Transverse colon (tissue), 4 donors: ENCODE data around the gene NR1H2. TPM values are rescaled to one million over a fixed set of nuclear protein-coding genes. Genes with fewer than 3 reads are reported as not detected.
A peak's percentile ranks its signal among the peaks of the same experiment; 100 is the strongest.

Source experiments
- DNase-seq: peaks from one replicate; pipeline ENCODE4 v3.0.0-alpha.2; 2019
- H3K27ac ChIP-seq, 4 donors: fragments of 200-600 bp; sonication (generic); 2 replicates each; pipeline ENCODE4 v1.5.1; 2016 to 2018; ENCODE audit warnings: inconsistent platforms in 4 of 4
- H3K27me3 ChIP-seq: fragments of 200-600 bp; sonication (generic); 2 replicates; pipeline ENCODE4 v1.5.1; 2017; ENCODE audit warnings: inconsistent platforms
- H3K36me3 ChIP-seq, 4 donors: fragments of 200-600 bp; sonication (generic); 2 replicates each; pipeline ENCODE4 v1.5.1; 2017 to 2019; ENCODE audit warnings: inconsistent platforms in 4 of 4
- H3K4me1 ChIP-seq, 4 donors: fragments of 200-600 bp; sonication (generic); 2 replicates each; pipeline ENCODE4 v1.5.1; 2017 to 2020; ENCODE audit warnings: inconsistent platforms in 4 of 4
- H3K4me3 ChIP-seq, 4 donors: fragments of 200-600 bp; sonication (generic); 1 replicate in 1 of 4; 2 replicates in 3 of 4; pipeline versions ENCODE4 v1.5.1 to v1.6.1; 2017 to 2019; ENCODE audit warnings: inconsistent platforms in 4 of 4
- H3K9me3 ChIP-seq, 2 donors: fragments of 200-600 bp; sonication (generic); 2 replicates each; pipeline ENCODE4 v1.5.1; 2017 to 2019; ENCODE audit warnings: inconsistent platforms in 2 of 2
- CTCF ChIP-seq, 5 experiments: fragments of 200-600 bp in 3 of 5; fragments of 450-650 bp in 2 of 5; sonication (generic) in 3 of 5; IDR thresholded peaks; 1 replicate in 2 of 5; 2 replicates in 3 of 5; pipeline ENCODE4 v1.5.1; 2016 to 2017; ENCODE audit warnings: antibody characterized with exemption in 5 of 5, inconsistent platforms in 3 of 5, mild to moderate bottlenecking in 2 of 5, moderate library complexity in 1 of 5
- EP300 ChIP-seq: sonication (generic); formaldehyde crosslinking; IDR thresholded peaks from one replicate; pipeline ENCODE4 v1.6.1; 2017; ENCODE audit warnings: antibody characterized with exemption, low read depth
- POLR2A ChIP-seq: fragments of 450-650 bp; IDR thresholded peaks from one replicate; pipeline ENCODE4 v1.6.1; 2016; ENCODE audit warnings: antibody characterized with exemption, mild to moderate bottlenecking, moderate library complexity
- POLR2AphosphoS5 ChIP-seq, 3 donors: sonication (generic); formaldehyde crosslinking; IDR thresholded peaks; one replicate each; pipeline ENCODE4 v1.6.1; 2016; ENCODE audit warnings: antibody characterized with exemption in 3 of 3
- WGBS, 2 donors: methylation state at CpG; one replicate each; pipeline ENCODE4 v1.1.5; 2018; ENCODE audit warnings: low coverage in 1 of 2; 5-methylcytosine and 5-hydroxymethylcytosine counted together
- in situ Hi-C, 4 donors: fragments of 200-750 bp; cut with MboI; loops; one replicate each; pipeline versions ENCODE4 v1.15.0 to v1.15.1; 2017; ENCODE audit warnings: low sequenced_read_pairs in 3 of 4, low pct_ligation_motif_present in 1 of 4, low pct_unique_long_range_greater_than_20kb in 1 of 4
- intact Hi-C: fragments of 100-400 bp; cut with DNase I; formaldehyde crosslinking; loops from one replicate; pipeline ENCODE4 v1.15.1; 2023; ENCODE audit warnings: low total_unique reads
- total RNA-seq, 4 donors: library from RNA; depleted of rRNA; stranded (reverse); fragments of >200 nt; gene quantifications; one replicate each; pipeline ENCODE4 v1.1.0, GENCODE V29; 2016

The NR1H2 gene
- total RNA-seq, 4 donors from 2014 or later: 80.8 to 192 (median 102) TPM

GRCh38 chr19:50410109-50410508 lies 33.9 kb downstream of the NR1H2 start:
- no peak overlapping the region for H3K4me3 ChIP-seq
- in situ Hi-C loops: no loop called here
- 78% methylated on average over 10 of the region's 10 CpGs; no CpG with 5 or more reads in 1 of the 2 donors for WGBS, 2 donors
- no peak for DNase-seq
- H3K27me3 ChIP-seq: no peaks in the 10 kb centered on the region
- no peak for TF ChIP-seq POLR2AphosphoS5 (IDR thresholded peaks at IDR 0.05)
- TF ChIP-seq POLR2A: no peak
- no peak for TF ChIP-seq CTCF (IDR thresholded peaks at IDR 0.05)
- TF ChIP-seq EP300: no peak
- H3K36me3 ChIP-seq: no peaks in the 10 kb centered on the region
- H3K9me3 ChIP-seq: no peaks in the 10 kb centered on the region
- H3K4me1 ChIP-seq: peaks cover 3 to 24% (median 7%) of the 10 kb centered on the region in 4 donors
- H3K27ac ChIP-seq: peak overlapping the region; percentile 58 to 80 (median 64)
- intact Hi-C loops: no loop called here

GRCh38 chr19:50412419-50412818 lies 36.2 kb downstream of the NR1H2 start:
- no peak overlapping the region for H3K27ac ChIP-seq
- 91 to 100% methylated on average over 2 of the region's 2 CpGs for WGBS, 2 donors
- intact Hi-C loops: no loop called here
- TF ChIP-seq POLR2AphosphoS5 (IDR thresholded peaks at IDR 0.05) (no peak), CTCF (IDR thresholded peaks at IDR 0.05) (no peak), EP300 (no peak), POLR2A (no peak)
- in situ Hi-C loops: no loop called here
- H3K36me3 ChIP-seq: no peaks in the 10 kb centered on the region
- peaks cover 3 to 42% (median 18%) of the 10 kb centered on the region in 4 donors for H3K4me1 ChIP-seq
- H3K27me3 ChIP-seq: peaks cover 8% of the 10 kb centered on the region
- no peak overlapping the region for H3K4me3 ChIP-seq
- no peaks in the 10 kb centered on the region for H3K9me3 ChIP-seq
- DNase-seq: no peak

GRCh38 chr19:50413096-50413495 lies 36.8 kb downstream of the NR1H2 start:
- DNase-seq: no peak
- TF ChIP-seq EP300: no peak
- TF ChIP-seq POLR2AphosphoS5 (IDR thresholded peaks at IDR 0.05): no peak
- TF ChIP-seq POLR2A: no peak
- TF ChIP-seq CTCF (IDR thresholded peaks at IDR 0.05): no peak
- intact Hi-C loops (no loop called here), in situ Hi-C loops (no loop called here)
- Histone ChIP-seq H3K9me3 (no peaks in the 10 kb centered on the region), H3K27me3 (peaks cover 15% of the 10 kb centered on the region), H3K36me3 (no peaks in the 10 kb centered on the region), H3K4me3 (no peak overlapping the region), H3K27ac (no peak overlapping the region), H3K4me1 (peaks cover 3 to 48% (median 24%) of the 10 kb centered on the region in 4 donors)
- 94% methylated on average over 13 of the region's 13 CpGs; no CpG with 5 or more reads in 1 of the 2 donors for WGBS, 2 donors

- WGBS, 2 donors: 96% methylated on average over 21 of the region's 21 CpGs; no CpG with 5 or more reads in 1 of the 2 donors
Observed at GRCh38 chr19:50413531-50413930, 37.3 kb downstream of the NR1H2 start.

More at GRCh38 chr19:50413531-50413930, 37.3 kb downstream of the NR1H2 start:
- Histone ChIP-seq H3K4me3 (no peak overlapping the region), H3K27me3 (peaks cover 19% of the 10 kb centered on the region), H3K36me3 (no peaks in the 10 kb centered on the region), H3K4me1 (peaks cover 3 to 48% (median 27%) of the 10 kb centered on the region in 4 donors), H3K9me3 (no peaks in the 10 kb centered on the region), H3K27ac (no peak overlapping the region)
- no peak for TF ChIP-seq CTCF (IDR thresholded peaks at IDR 0.05)
- TF ChIP-seq POLR2AphosphoS5 (IDR thresholded peaks at IDR 0.05): no peak
- TF ChIP-seq POLR2A: no peak
- TF ChIP-seq EP300: no peak
- intact Hi-C loops: no loop called here
- in situ Hi-C loops: no loop called here
- no peak for DNase-seq
